Breast epithelium (tissue), 3 donors: ENCODE results near the gene GPATCH3.

ENCODE experiments used
- CTCF ChIP-seq, 3 donors: fragments of 450-650 bp; IDR thresholded peaks; one replicate each; pipeline ENCODE4 v1.5.1; 2016 to 2017; ENCODE audit warnings: antibody characterized with exemption in 3 of 3, mild to moderate bottlenecking in 3 of 3, moderate library complexity in 3 of 3
- POLR2A ChIP-seq: fragments of 450-650 bp; IDR thresholded peaks from one replicate; pipeline ENCODE4 v1.6.1; 2016; ENCODE audit warnings: antibody characterized with exemption, mild to moderate bottlenecking, moderate library complexity

GRCh38 chr1:26848499-26848898 is 51.8 kb downstream of the GPATCH3 start:
- no peak for TF ChIP-seq POLR2A
- TF ChIP-seq CTCF (IDR thresholded peaks at IDR 0.05): no peak
